GM23338 (cell line): ENCODE measurements around the gene MICALL2. TPM values are rescaled to one million over a fixed set of nuclear protein-coding genes. Genes with fewer than 3 reads are reported as not detected.

Source experiments
- ATAC-seq: fragments of 200-7000 bp; cut with Tn5 transposase; 3 replicates; pipeline ENCODE4 v1.9.1; 2020
- DNase-seq: peaks from one replicate; pipeline ENCODE4 v3.0.0-alpha.2; 2015; ENCODE audit warnings: low spot score
- H2AFZ ChIP-seq: fragments of 200-600 bp; sonication (generic); 2 replicates; pipeline ENCODE4 v1.8.0; 2016; ENCODE audit warnings: antibody characterized with exemption, mild to moderate bottlenecking, moderate library complexity
- H3F3A ChIP-seq: fragments of 200-600 bp; sonication (generic); replicated peaks from 2 replicates; pipeline ENCODE4 v1.8.0; 2017; ENCODE audit warnings: antibody characterized with exemption, mixed run types, low read depth
- H3K27ac ChIP-seq: fragments of 200-600 bp; sonication (generic); 2 replicates; pipeline ENCODE4 v1.6.1; 2016; ENCODE audit warnings: low read depth
- H3K27me3 ChIP-seq: fragments of 200-600 bp; sonication (generic); 2 replicates; pipeline ENCODE4 v1.8.0; 2016; ENCODE audit warnings: mild to moderate bottlenecking, mixed run types, moderate library complexity; ENCODE audit not compliant: insufficient read depth
- H3K36me3 ChIP-seq: fragments of 200-600 bp; sonication (generic); 2 replicates; pipeline ENCODE4 v1.8.0; 2016; ENCODE audit warnings: mild to moderate bottlenecking; ENCODE audit not compliant: insufficient read depth
- H3K4me1 ChIP-seq: fragments of 200-600 bp; sonication (generic); 2 replicates; pipeline ENCODE4 v1.8.0; 2016; ENCODE audit warnings: mild to moderate bottlenecking, moderate library complexity; ENCODE audit not compliant: insufficient read depth
- H3K4me2 ChIP-seq: fragments of 200-600 bp; sonication (generic); 2 replicates; pipeline ENCODE4 v1.7.1; 2017; ENCODE audit warnings: mixed run types
- H3K4me3 ChIP-seq: fragments of 200-600 bp; sonication (generic); 2 replicates; pipeline ENCODE4 v1.6.1; 2016; ENCODE audit warnings: mixed run types
- H3K79me2 ChIP-seq: fragments of 200-600 bp; sonication (generic); replicated peaks from 2 replicates; pipeline ENCODE4 v1.8.0; 2017; ENCODE audit warnings: mild to moderate bottlenecking; ENCODE audit not compliant: insufficient read depth
- H3K9me2 ChIP-seq: fragments of 200-600 bp; sonication (generic); 2 replicates; pipeline ENCODE4 v1.8.0; 2017; ENCODE audit not compliant: insufficient read depth
- H4K20me1 ChIP-seq: fragments of 200-600 bp; sonication (generic); replicated peaks from 2 replicates; pipeline ENCODE4 v1.8.0; 2017; ENCODE audit warnings: mild to moderate bottlenecking; ENCODE audit not compliant: insufficient read depth
- H3K27ac Mint-ChIP-seq: 2 replicates; pipeline ENCODE4 v1.8.0; 2020; ENCODE audit warnings: inconsistent platforms, mild to moderate bottlenecking, moderate library complexity, mixed read lengths
- H3K27me3 Mint-ChIP-seq: 3 replicates; pipeline ENCODE4 v1.8.0; 2022; ENCODE audit warnings: low read depth, mild to moderate bottlenecking, moderate library complexity, mixed read lengths, inconsistent platforms; ENCODE audit not compliant: insufficient read depth, poor library complexity
- H3K36me3 Mint-ChIP-seq: 3 replicates; pipeline ENCODE4 v1.8.0; 2021; ENCODE audit warnings: low read depth, mild to moderate bottlenecking, inconsistent platforms, moderate library complexity, mixed read lengths
- H3K4me1 Mint-ChIP-seq: 3 replicates; pipeline ENCODE4 v1.8.0; 2020; ENCODE audit warnings: mild to moderate bottlenecking, inconsistent platforms, mixed read lengths
- H3K4me3 Mint-ChIP-seq: 3 replicates; pipeline ENCODE4 v1.8.0; 2021; ENCODE audit warnings: moderate library complexity, mild to moderate bottlenecking, inconsistent platforms, mixed read lengths
- H3K9me3 Mint-ChIP-seq: 3 replicates; pipeline ENCODE4 v1.8.0; 2020; ENCODE audit warnings: moderate library complexity, mild to moderate bottlenecking, inconsistent platforms, mixed read lengths
- CREB1 ChIP-seq: fragments of 250-450 bp; sonication (Bioruptor Pico); IDR thresholded peaks from 2 replicates; pipeline ENCODE4 v1.5.0; 2020; ENCODE audit warnings: low read depth, mild to moderate bottlenecking, moderate library complexity
- EZH2 ChIP-seq: fragments of 200-600 bp; sonication (generic); IDR thresholded peaks from one replicate; pipeline ENCODE4 v1.8.0; 2017; ENCODE audit warnings: antibody characterized with exemption, mild to moderate bottlenecking, low read depth; ENCODE audit not compliant: unreplicated experiment
- EZH2phosphoT487 ChIP-seq: fragments of 200-600 bp; sonication (generic); IDR thresholded peaks from one replicate; pipeline ENCODE4 v1.8.1; 2018; ENCODE audit warnings: antibody characterized with exemption; ENCODE audit not compliant: unreplicated experiment
- JUNB ChIP-seq: IDR thresholded peaks from one replicate; pipeline ENCODE4 v1.6.1; 2016; ENCODE audit warnings: antibody characterized with exemption; ENCODE audit not compliant: unreplicated experiment
- POLR2AphosphoS5 ChIP-seq: IDR thresholded peaks from 2 replicates; pipeline ENCODE4 v1.6.1; 2016; ENCODE audit warnings: antibody characterized with exemption, low read depth
- STAT1 ChIP-seq: IDR thresholded peaks from one replicate; pipeline ENCODE4 v1.6.1; 2016; ENCODE audit warnings: antibody characterized with exemption; ENCODE audit not compliant: unreplicated experiment
- ZNF114 ChIP-seq: fragments of 250-450 bp; sonication (Bioruptor Pico); IDR thresholded peaks from 2 replicates; pipeline ENCODE4 v1.5.0; 2020; ENCODE audit warnings: mild to moderate bottlenecking, moderate library complexity
- ZNF331 ChIP-seq: fragments of 250-450 bp; sonication (Bioruptor Pico); IDR thresholded peaks from 2 replicates; pipeline ENCODE4 v1.5.0; 2020; ENCODE audit warnings: low read depth, mild to moderate bottlenecking, moderate library complexity
- ZNF462 ChIP-seq: fragments of 250-450 bp; sonication (Bioruptor Pico); IDR thresholded peaks from 2 replicates; pipeline ENCODE4 v1.5.0; 2020; ENCODE audit warnings: mild to moderate bottlenecking, moderate library complexity
- polyA plus RNA-seq: library from polyadenylated mRNA; unstranded; fragments of >200 nt; fragmentation: Nextera tagmentation; extraction: Ambion mirVana; gene quantifications from 2 replicates; pipeline ENCODE4 v1.2.1, GENCODE V29; 2016
- total RNA-seq: library from RNA; depleted of rRNA; stranded (reverse); fragments of >200 nt; shearing (Covaris generic); gene quantifications from 2 replicates; pipeline ENCODE4 v1.2.3, GENCODE V29; 2014
- TF ChIP-seq, protein P1 (sequence below), 2 experiments: fragments of 200-600 bp in 1 of 2; sonication (generic) in 1 of 2; conservative IDR thresholded peaks; 2 replicates each; pipeline versions ENCODE4 v1.5.1 to v1.6.1; 2016 to 2017; ENCODE audit warnings: antibody characterized with exemption in 2 of 2, low read depth in 2 of 2, mild to moderate bottlenecking in 2 of 2, moderate library complexity in 1 of 2
- TF ChIP-seq, protein P2 (sequence below): IDR thresholded peaks from 2 replicates; pipeline ENCODE4 v1.6.1; 2016; ENCODE audit warnings: antibody characterized with exemption
- TF ChIP-seq, protein P3 (sequence below): IDR thresholded peaks from one replicate; pipeline ENCODE4 v1.6.1; 2018; ENCODE audit warnings: antibody characterized with exemption; ENCODE audit not compliant: unreplicated experiment

MICALL2 gene
- total and polyA plus RNA-seq, 2 experiments from 2014 or later, result 7.0 to 13.0 TPM

DNA sequence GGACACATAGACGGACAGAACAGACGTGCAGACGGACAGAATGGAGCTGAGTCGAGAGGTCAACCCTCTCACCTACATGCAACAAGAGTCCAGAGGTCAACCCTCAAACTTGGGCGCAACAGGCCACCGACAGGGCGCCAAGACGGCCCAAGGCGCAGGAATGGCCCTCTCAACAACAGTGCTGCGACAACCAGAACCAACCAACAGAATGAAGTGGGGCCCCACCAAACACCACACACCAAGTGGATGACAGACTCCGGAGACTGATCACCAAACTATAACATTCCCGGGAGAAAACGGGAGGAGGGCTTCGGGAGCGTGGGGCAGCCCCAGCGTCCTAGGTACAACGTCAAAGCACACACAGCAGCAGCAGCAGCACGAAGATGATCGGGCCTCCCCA is 31.6 kb upstream of the MICALL2 start:
- H3K36me3 Mint-ChIP-seq, result peaks cover 44% of the 10 kb centered on the region
- TF ChIP-seq JUNB (no peak), ZNF462 (CRISPR knock-in tag) (no peak), ZNF114 (no peak), EZH2 (no peak), CREB1 (no peak), ZNF331 (CRISPR knock-in tag) (no peak), STAT1 (no peak), EZH2phosphoT487 (no peak), POLR2AphosphoS5 (no peak)
- TF ChIP-seq, protein P1, sequence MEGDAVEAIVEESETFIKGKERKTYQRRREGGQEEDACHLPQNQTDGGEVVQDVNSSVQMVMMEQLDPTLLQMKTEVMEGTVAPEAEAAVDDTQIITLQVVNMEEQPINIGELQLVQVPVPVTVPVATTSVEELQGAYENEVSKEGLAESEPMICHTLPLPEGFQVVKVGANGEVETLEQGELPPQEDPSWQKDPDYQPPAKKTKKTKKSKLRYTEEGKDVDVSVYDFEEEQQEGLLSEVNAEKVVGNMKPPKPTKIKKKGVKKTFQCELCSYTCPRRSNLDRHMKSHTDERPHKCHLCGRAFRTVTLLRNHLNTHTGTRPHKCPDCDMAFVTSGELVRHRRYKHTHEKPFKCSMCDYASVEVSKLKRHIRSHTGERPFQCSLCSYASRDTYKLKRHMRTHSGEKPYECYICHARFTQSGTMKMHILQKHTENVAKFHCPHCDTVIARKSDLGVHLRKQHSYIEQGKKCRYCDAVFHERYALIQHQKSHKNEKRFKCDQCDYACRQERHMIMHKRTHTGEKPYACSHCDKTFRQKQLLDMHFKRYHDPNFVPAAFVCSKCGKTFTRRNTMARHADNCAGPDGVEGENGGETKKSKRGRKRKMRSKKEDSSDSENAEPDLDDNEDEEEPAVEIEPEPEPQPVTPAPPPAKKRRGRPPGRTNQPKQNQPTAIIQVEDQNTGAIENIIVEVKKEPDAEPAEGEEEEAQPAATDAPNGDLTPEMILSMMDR (conservative IDR thresholded peaks at IDR 0.05; ENCODE audit: low read depth in 2 of 2), result no peak
- TF ChIP-seq, protein P2, sequence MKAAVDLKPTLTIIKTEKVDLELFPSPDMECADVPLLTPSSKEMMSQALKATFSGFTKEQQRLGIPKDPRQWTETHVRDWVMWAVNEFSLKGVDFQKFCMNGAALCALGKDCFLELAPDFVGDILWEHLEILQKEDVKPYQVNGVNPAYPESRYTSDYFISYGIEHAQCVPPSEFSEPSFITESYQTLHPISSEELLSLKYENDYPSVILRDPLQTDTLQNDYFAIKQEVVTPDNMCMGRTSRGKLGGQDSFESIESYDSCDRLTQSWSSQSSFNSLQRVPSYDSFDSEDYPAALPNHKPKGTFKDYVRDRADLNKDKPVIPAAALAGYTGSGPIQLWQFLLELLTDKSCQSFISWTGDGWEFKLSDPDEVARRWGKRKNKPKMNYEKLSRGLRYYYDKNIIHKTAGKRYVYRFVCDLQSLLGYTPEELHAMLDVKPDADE, result no peak
- TF ChIP-seq, protein P3, sequence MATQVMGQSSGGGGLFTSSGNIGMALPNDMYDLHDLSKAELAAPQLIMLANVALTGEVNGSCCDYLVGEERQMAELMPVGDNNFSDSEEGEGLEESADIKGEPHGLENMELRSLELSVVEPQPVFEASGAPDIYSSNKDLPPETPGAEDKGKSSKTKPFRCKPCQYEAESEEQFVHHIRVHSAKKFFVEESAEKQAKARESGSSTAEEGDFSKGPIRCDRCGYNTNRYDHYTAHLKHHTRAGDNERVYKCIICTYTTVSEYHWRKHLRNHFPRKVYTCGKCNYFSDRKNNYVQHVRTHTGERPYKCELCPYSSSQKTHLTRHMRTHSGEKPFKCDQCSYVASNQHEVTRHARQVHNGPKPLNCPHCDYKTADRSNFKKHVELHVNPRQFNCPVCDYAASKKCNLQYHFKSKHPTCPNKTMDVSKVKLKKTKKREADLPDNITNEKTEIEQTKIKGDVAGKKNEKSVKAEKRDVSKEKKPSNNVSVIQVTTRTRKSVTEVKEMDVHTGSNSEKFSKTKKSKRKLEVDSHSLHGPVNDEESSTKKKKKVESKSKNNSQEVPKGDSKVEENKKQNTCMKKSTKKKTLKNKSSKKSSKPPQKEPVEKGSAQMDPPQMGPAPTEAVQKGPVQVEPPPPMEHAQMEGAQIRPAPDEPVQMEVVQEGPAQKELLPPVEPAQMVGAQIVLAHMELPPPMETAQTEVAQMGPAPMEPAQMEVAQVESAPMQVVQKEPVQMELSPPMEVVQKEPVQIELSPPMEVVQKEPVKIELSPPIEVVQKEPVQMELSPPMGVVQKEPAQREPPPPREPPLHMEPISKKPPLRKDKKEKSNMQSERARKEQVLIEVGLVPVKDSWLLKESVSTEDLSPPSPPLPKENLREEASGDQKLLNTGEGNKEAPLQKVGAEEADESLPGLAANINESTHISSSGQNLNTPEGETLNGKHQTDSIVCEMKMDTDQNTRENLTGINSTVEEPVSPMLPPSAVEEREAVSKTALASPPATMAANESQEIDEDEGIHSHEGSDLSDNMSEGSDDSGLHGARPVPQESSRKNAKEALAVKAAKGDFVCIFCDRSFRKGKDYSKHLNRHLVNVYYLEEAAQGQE, result no peak
- Histone ChIP-seq H2AFZ (no peak overlapping the region), H3K4me2 (no peak overlapping the region), H3K4me3 (no peak overlapping the region), H3K79me2 (no peaks in the 10 kb centered on the region), H3F3A (no peaks in the 10 kb centered on the region), H3K4me1 (no peaks in the 10 kb centered on the region), H3K27me3 (no peaks in the 10 kb centered on the region), H4K20me1 (peaks cover 4% of the 10 kb centered on the region; the same call in 1 of the 2 replicates), H3K36me3 (no peaks in the 10 kb centered on the region; the same call in 1 of the 2 replicates), H3K27ac (no peak overlapping the region), H3K9me2 (no peaks in the 10 kb centered on the region)
- no peak overlapping the region for H3K27ac Mint-ChIP-seq
- peaks cover 6% of the 10 kb centered on the region for H3K27me3 Mint-ChIP-seq
- H3K4me3 Mint-ChIP-seq, result no peak overlapping the region
- H3K9me3 Mint-ChIP-seq, result no peaks in the 10 kb centered on the region
- H3K4me1 Mint-ChIP-seq, result no peaks in the 10 kb centered on the region
- no peak for ATAC-seq
- DNase-seq, result no peak
